ENCODE measurements around the gene QRICH2. TPM values are rescaled to one million over a fixed set of nuclear protein-coding genes. Genes with fewer than 3 reads are reported as not detected.

QRICH2 gene, protein sequence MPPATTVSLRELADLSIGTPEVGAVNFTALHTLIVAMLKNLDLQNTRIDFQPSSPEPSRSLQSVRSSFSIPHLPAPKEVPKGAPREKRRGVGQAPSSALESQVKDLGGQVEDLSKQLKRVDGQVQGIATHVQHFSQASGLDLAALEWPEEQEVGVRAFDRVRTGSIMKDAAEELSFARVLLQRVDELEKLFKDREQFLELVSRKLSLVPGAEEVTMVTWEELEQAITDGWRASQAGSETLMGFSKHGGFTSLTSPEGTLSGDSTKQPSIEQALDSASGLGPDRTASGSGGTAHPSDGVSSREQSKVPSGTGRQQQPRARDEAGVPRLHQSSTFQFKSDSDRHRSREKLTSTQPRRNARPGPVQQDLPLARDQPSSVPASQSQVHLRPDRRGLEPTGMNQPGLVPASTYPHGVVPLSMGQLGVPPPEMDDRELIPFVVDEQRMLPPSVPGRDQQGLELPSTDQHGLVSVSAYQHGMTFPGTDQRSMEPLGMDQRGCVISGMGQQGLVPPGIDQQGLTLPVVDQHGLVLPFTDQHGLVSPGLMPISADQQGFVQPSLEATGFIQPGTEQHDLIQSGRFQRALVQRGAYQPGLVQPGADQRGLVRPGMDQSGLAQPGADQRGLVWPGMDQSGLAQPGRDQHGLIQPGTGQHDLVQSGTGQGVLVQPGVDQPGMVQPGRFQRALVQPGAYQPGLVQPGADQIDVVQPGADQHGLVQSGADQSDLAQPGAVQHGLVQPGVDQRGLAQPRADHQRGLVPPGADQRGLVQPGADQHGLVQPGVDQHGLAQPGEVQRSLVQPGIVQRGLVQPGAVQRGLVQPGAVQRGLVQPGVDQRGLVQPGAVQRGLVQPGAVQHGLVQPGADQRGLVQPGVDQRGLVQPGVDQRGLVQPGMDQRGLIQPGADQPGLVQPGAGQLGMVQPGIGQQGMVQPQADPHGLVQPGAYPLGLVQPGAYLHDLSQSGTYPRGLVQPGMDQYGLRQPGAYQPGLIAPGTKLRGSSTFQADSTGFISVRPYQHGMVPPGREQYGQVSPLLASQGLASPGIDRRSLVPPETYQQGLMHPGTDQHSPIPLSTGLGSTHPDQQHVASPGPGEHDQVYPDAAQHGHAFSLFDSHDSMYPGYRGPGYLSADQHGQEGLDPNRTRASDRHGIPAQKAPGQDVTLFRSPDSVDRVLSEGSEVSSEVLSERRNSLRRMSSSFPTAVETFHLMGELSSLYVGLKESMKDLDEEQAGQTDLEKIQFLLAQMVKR (N-terminal part only)
- 1 to 10 TPM in 3 of 4 donors, under 1 TPM in 1; 0.59 to 2.4 (median 1.1) TPM for total RNA-seq

DNA sequence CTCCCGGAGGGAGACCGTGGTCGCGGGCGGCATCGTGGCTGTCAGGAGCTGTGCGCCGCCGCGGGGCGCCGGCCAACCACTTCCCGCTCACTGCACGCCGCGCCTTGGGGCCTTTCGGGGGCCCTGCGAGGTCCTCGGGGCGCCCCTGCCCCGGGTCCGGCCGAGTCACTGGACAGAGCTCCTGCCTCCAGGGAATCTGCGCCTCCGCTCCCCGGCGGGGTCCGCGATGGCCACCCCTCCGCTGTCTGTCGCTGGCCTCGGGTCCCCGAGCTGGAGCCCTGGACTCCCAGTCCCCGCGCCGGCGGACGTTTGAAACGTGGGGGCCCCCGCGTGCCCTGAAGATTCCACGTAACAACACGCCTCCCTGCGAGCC is at the start of gene QRICH2:
TSS of gene QRICH2 (minus strand) at position 311 of the 373 bp plus-strand sequence. CDS start at position 33, 278 bp downstream.
- intact Hi-C loops (cut with DNase I; ENCODE audit: low total_unique reads) (loop anchor here (5.0 kb wide), 1 partner anchor 79 kb away; no protein-coding TSS in a partner anchor), in situ Hi-C loops (cut with MboI; ENCODE audit: low sequenced_read_pairs in 4 of 4) (no loop called here)
- DNase-seq (no peak), ATAC-seq (no peak)
- Histone ChIP-seq H3K27me3 (no peaks in the 10 kb centered on the region), H3K4me3 (no peak within 1 kb of the TSS), H3K36me3 (peaks cover 0 to 26% of the 10 kb centered on the region in 2 donors), H3K9me3 (no peaks in the 10 kb centered on the region), H3K27ac (no peak within 1 kb of the TSS), H3K4me1 (no peaks in the 10 kb centered on the region)
- TF ChIP-seq, protein P1, sequence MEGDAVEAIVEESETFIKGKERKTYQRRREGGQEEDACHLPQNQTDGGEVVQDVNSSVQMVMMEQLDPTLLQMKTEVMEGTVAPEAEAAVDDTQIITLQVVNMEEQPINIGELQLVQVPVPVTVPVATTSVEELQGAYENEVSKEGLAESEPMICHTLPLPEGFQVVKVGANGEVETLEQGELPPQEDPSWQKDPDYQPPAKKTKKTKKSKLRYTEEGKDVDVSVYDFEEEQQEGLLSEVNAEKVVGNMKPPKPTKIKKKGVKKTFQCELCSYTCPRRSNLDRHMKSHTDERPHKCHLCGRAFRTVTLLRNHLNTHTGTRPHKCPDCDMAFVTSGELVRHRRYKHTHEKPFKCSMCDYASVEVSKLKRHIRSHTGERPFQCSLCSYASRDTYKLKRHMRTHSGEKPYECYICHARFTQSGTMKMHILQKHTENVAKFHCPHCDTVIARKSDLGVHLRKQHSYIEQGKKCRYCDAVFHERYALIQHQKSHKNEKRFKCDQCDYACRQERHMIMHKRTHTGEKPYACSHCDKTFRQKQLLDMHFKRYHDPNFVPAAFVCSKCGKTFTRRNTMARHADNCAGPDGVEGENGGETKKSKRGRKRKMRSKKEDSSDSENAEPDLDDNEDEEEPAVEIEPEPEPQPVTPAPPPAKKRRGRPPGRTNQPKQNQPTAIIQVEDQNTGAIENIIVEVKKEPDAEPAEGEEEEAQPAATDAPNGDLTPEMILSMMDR (IDR thresholded peaks at IDR 0.05 in 4 of 5, conservative IDR thresholded peaks at IDR 0.05 in 1 of 5) = no peak
- TF ChIP-seq POLR2A (IDR thresholded peaks at IDR 0.05) = no peak

DNA sequence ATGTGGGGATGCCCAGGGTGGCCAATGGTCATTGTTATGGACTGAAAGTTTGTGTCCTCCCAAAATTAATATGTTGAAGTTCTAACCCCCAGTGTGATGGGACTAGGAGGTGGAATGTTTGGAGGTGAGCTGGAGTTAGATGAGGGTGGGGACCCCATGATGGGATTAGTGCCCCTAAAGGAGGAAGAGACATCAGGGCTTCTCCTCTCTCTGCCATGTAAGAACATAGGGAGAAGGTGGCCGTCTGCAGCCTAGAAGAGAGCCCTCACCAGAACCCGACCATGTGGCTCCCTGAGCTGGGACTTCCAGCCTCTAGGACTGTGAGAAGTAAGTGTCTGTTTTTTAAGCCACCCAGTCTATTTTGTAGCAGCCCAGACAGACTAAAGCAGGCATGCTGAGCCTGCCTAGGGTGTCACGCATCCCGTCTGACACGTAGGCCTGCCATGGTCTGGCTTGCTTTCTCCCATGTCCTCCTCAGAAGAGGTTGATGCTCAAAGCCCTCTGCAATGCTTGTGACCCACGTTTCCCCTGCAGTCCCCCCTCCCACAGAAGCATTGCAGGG is 49.6 kb upstream of the QRICH2 start:
- no peaks in the 10 kb centered on the region for H3K27me3 ChIP-seq
- no peak overlapping the region for H3K27ac ChIP-seq
- peaks cover 0 to 11% of the 10 kb centered on the region in 2 donors for H3K4me1 ChIP-seq
- DNase-seq = no peak
- no peak for TF ChIP-seq POLR2A (IDR thresholded peaks at IDR 0.05)
- TF ChIP-seq, protein P1 (IDR thresholded peaks at IDR 0.05 in 4 of 5, conservative IDR thresholded peaks at IDR 0.05 in 1 of 5) = no peak
- in situ Hi-C loops (cut with MboI; ENCODE audit: low sequenced_read_pairs in 4 of 4) = no loop called here
- H3K4me3 ChIP-seq = no peak overlapping the region
- no peaks in the 10 kb centered on the region for H3K36me3 ChIP-seq
- H3K9me3 ChIP-seq = no peaks in the 10 kb centered on the region
- intact Hi-C loops (cut with DNase I; ENCODE audit: low total_unique reads) = no loop called here
- no peak for ATAC-seq

DNA sequence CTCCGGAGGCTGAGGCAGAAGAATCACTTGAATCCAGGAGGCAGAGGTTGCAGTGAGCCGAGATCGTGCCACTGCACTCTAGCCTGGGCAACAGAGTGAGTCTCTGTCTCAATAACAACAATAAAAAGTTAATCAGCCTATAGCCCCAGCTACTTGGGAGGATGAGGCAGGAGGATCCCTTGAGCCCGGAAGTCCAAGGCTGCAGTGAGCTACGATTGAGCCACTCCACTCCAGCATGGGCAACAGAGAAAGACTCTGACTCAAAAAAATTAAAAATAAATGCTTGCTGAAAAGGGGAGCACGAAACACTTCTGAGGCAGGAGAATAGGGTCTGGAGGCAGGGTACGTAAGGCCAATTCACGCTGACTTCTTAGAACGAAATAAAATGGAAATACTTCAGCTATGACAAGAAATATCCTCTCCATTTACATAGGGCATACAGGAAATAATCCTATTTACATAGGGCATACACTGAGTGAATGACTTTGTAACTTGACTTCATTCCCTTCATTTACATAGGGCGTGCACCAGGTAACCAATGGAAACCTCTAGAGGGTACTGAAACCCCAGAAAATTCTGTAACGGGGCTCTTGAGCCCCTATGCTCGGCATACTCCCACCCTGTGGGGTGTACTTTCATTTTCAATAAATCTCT is 48.9 kb upstream of the QRICH2 start:
- ATAC-seq = no peak
- intact Hi-C loops (cut with DNase I; ENCODE audit: low total_unique reads) (no loop called here), in situ Hi-C loops (cut with MboI; ENCODE audit: low sequenced_read_pairs in 4 of 4) (no loop called here)
- H3K4me1 ChIP-seq = peaks cover 3 to 13% of the 10 kb centered on the region in 2 donors
- no peak overlapping the region for H3K27ac ChIP-seq
- no peaks in the 10 kb centered on the region for H3K36me3 ChIP-seq
- no peaks in the 10 kb centered on the region for H3K27me3 ChIP-seq
- H3K9me3 ChIP-seq = no peaks in the 10 kb centered on the region
- TF ChIP-seq POLR2A (IDR thresholded peaks at IDR 0.05) = no peak
- TF ChIP-seq, protein P1 (IDR thresholded peaks at IDR 0.05 in 4 of 5, conservative IDR thresholded peaks at IDR 0.05 in 1 of 5) = no peak
- DNase-seq = no peak
- H3K4me3 ChIP-seq = no peak overlapping the region
